Skeletal muscle cell (primary cell): ENCODE results near the gene SBNO2.

Experiments
- DNase-seq: peaks from one replicate; pipeline ENCODE4 v3.0.0-alpha.2; 2010; ENCODE audit warnings: low read depth
- H3K4me3 ChIP-seq: 2 replicates; pipeline ENCODE4 v1.5.1; 2011; ENCODE audit warnings: low read depth, mild to moderate bottlenecking, control low read depth, low read length, moderate library complexity

The SBNO2 gene

GRCh38 chr19:1156830-1157615 lies 17.0 kb downstream of the SBNO2 start:
- no peak for DNase-seq
- no peak overlapping the region for H3K4me3 ChIP-seq

GRCh38 chr19:1156305-1156801 lies 17.7 kb downstream of the SBNO2 start:
- no peak overlapping the region for H3K4me3 ChIP-seq
- DNase-seq: no peak

GRCh38 chr19:1155352-1156304 lies 18.4 kb downstream of the SBNO2 start:
- H3K4me3 ChIP-seq: no peak overlapping the region
- no peak for DNase-seq

- peak; percentile 53 for DNase-seq
These were observed 19.2 kb downstream of the SBNO2 start for GRCh38 chr19:1154731-1155351.

GRCh38 chr19:1153891-1154730 lies 20.0 kb downstream of the SBNO2 start:
- no peak for DNase-seq
- H3K4me3 ChIP-seq: peak overlapping the region; percentile 29

More at GRCh38 chr19:1154731-1155351, 19.2 kb downstream of the SBNO2 start:
- H3K4me3 ChIP-seq: peak overlapping the region; percentile 29

GRCh38 chr19:1151917-1152587 lies 22.0 kb downstream of the SBNO2 start:
- DNase-seq: no peak
- H3K4me3 ChIP-seq: no peak overlapping the region

- H3K4me3 ChIP-seq: no peak overlapping the region
- no peak for DNase-seq
These were observed 22.9 kb downstream of the SBNO2 start for GRCh38 chr19:1151037-1151724.

- H3K4me3 ChIP-seq: no peak overlapping the region
- no peak for DNase-seq
These were observed 23.6 kb downstream of the SBNO2 start for GRCh38 chr19:1150333-1151036.

GRCh38 chr19:1149259-1150045 lies 24.6 kb downstream of the SBNO2 start:
- no peak for DNase-seq
- no peak overlapping the region for H3K4me3 ChIP-seq

GRCh38 chr19:1147934-1148549 lies 26.0 kb downstream of the SBNO2 start:
- no peak for DNase-seq
- H3K4me3 ChIP-seq: no peak overlapping the region

- no peak for DNase-seq
- H3K4me3 ChIP-seq: no peak overlapping the region
These were observed 26.9 kb downstream of the SBNO2 start for GRCh38 chr19:1146858-1147780.

- DNase-seq: no peak
- H3K4me3 ChIP-seq: no peak overlapping the region
These were observed 27.7 kb downstream of the SBNO2 start for GRCh38 chr19:1146412-1146699.

- no peak overlapping the region for H3K4me3 ChIP-seq
- no peak for DNase-seq
These were observed 28.2 kb downstream of the SBNO2 start for GRCh38 chr19:1145635-1146411.

- no peak for DNase-seq
- H3K4me3 ChIP-seq: no peak overlapping the region
These were observed 29.3 kb downstream of the SBNO2 start for GRCh38 chr19:1144741-1145140.
